Measurements from ENCODE around the gene RALY.
"Not testable (repeated sequence)": the region's sequence is repeated elsewhere in the genome, so short reads cannot be mapped to it uniquely, and the experiment has no call there.

Gene RALY

DNA sequence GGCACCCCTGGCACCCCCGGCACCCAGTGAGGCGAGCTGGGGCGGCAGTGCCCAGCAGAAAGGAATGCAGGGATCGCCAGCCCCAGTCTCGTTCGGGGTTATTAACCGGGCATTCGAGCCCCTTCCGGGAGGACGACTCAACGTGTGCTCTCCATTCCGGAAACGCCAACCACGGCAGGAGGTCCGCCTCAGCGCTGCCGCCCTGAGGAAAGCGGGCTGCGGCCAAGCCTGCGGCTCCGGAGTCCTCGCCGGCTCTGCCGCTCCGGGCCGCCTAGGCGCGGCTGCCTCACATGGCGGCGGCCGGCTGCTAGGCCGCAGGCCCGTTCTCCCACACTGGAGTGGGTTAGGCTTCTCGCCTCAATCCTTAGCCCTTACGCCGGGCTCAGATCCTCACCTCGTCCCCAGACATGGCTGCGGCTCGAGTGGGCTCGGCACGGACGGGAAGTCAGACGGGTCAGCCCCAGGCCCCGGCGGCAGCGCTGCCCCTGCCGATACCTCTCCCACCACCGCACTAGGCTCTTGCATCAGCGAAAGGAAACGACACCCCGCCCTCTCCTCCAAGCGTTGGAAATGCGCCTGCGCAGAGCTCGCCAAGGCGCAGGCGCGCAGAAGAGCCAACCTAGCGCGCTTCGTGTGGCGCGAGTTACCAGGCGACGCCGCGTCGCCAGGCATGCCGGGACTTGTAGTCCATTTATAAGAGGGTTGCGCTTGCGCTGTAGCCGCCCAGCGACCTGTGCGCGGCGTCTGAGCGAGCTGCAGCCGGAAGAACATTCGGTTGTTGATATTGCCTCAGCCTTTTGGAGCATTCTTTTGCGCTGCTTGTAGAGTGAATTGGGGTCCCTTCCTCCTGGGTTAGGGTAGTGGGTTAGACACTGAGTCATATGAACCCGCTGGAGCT is 118.2 kb downstream of the RALY start, which contains the start of gene EIF2S2:
EIF2S2 (minus strand) TSS at position 542 of the 898 bp plus-strand sequence; CDS start at position 409, 133 bp downstream.
- peak; percentile 99 for DNase-seq

DNA sequence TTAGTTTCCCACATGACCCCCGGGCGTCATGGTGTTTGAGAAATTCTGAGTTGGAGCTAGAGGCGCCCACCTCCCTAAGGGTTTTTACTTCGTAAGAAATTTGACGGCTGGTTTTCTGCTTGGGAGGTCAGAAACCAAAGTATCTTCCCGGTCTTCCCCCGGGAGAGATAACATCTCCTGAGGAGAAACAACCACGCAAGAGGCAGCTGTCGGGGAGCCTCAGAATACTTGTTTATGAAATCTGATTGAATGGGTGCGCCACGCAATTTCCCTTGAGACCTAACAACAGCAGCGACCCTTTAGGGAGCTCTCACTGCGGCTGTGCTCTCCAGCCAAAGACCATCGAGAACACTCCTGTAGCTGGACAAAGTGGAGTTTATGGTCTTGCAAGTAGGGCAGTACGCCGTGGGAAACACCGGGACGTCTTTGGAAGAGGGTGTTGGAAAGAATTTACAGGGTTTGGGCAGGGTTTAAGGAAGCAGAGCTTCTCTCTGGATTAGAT is 118.9 kb downstream of the RALY start:
- peak; percentile 64 for DNase-seq

- DNase-seq: no peak
These were observed 121.1 kb downstream of the RALY start for GRCh38 chr20:34114809-34115208.

GRCh38 chr20:34115232-34115631 is 121.5 kb downstream of the RALY start:
- no peak for DNase-seq

- DNase-seq: no peak
These were observed 126.5 kb downstream of the RALY start for GRCh38 chr20:34120213-34120612.

- no peak for DNase-seq
These were observed 128.7 kb downstream of the RALY start for GRCh38 chr20:34122274-34122980.

DNA sequence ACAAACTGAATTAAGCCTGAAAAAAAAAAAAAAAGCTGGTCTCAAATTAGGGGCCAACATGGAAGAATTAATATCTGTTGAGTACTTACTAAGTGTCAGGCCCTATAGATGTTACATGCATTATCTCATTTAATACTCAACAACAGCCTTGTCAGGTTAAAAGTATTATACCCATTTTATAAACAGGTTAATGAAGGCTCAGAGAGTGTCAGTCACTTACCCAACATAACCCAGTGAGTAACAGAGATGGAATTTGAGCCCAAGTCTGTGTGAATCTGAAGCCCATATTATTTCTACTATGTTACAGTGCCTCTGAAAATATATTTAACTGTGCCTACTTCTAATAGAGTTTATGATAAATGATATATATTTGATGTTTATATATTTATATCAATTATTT is 129.6 kb downstream of the RALY start:
- no peak for DNase-seq

- no peak for DNase-seq
These were observed 130.9 kb downstream of the RALY start for GRCh38 chr20:34124469-34125249.

- no peak for DNase-seq
These were observed 134.1 kb downstream of the RALY start for GRCh38 chr20:34127792-34128191.

DNA sequence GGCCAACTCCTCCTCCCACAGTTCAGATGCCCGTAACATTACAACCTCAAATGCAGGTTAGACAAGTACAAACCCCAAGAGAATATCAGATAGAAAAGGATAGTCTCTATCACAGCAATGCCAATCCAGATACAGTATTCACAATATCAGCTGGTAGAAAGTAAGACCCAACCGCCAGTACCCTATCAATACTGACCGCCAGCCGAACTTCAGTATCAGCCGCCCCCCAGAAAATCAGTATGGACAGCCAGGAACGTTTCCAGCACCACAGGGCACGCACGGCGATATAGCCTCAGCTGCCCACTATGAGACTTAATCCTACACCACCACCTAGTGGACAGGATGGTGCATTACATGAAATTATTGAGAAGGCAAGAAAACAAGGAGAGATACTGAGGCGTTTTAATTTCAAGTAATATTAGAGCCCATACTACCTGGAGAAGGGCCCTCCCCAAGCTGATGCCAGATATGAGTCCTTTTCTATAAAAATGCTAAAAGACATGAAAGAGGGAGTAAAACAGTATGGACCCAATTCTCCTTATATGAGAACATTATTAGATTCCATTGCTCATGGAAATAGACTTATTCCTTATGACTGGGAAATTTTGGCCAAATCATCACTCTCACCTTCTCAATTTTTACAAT is 135.9 kb downstream of the RALY start:
- DNase-seq: peak; percentile 82

DNA sequence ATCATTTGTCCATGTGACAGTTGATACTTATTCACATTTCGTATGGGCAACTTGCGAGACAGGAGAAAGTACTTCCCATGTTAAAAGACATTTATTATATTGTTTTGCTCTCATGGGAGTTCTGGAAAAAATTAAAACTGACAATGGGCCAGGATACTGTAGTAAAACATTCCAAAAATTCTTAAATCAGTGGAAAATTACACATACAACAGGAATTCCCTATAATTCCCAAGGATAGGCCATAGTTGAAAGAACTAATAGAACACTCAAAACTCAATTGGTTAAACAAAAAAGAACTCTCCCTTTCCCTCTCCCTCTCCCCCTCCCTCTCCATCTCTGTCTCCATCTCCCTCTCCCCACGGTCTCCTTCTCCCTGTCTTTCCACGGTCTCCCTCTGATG is 137.8 kb downstream of the RALY start:
- DNase-seq: no peak

- not testable (repeated sequence) for DNase-seq
These were observed 138.8 kb downstream of the RALY start for GRCh38 chr20:34132491-34132890.

- DNase-seq: not testable (repeated sequence)
These were observed 139.2 kb downstream of the RALY start for GRCh38 chr20:34132943-34133342.

GRCh38 chr20:34133365-34133860 is 139.7 kb downstream of the RALY start:
- DNase-seq: not testable (repeated sequence)
